NCI-H2196 (cell line): ENCODE data around the gene MLF2.

Experiments
- DNase-seq: peaks from one replicate; lab custom pipeline; 2025; ENCODE audit not compliant: unreplicated experiment; lab: John Stamatoyannopoulos, UW

Gene MLF2

GRCh38 chr12:6778574-6779550 is 25.9 kb upstream of the MLF2 start:
- peak; percentile 84 for DNase-seq

- DNase-seq, result peak; percentile 4
Measured at GRCh38 chr12:6778217-6778573, 25.3 kb upstream of the MLF2 start.

- no peak for DNase-seq
Measured at GRCh38 chr12:6777386-6777785, 24.4 kb upstream of the MLF2 start.

- no peak for DNase-seq
Measured at GRCh38 chr12:6775185-6776174, 22.5 kb upstream of the MLF2 start.

GRCh38 chr12:6774499-6775062 is 21.6 kb upstream of the MLF2 start:
- no peak for DNase-seq

- DNase-seq, result no peak
Measured at GRCh38 chr12:6773590-6774351, 20.8 kb upstream of the MLF2 start.

- no peak for DNase-seq
Measured at GRCh38 chr12:6772726-6773589, 20.0 kb upstream of the MLF2 start.

GRCh38 chr12:6772331-6772695 is 19.4 kb upstream of the MLF2 start, which contains the start of gene LAG3:
Gene LAG3 (plus strand): TSS chr12:6772520. CDS start chr12:6772853, 333 bp downstream.
- no peak for DNase-seq

- DNase-seq, result no peak
Measured at GRCh38 chr12:6771509-6772330, 18.8 kb upstream of the MLF2 start.

- no peak for DNase-seq
Measured at GRCh38 chr12:6771091-6771495, 18.2 kb upstream of the MLF2 start.

- DNase-seq, result no peak
Measured at GRCh38 chr12:6770600-6770999, 17.7 kb upstream of the MLF2 start.

GRCh38 chr12:6770094-6770493 is 17.2 kb upstream of the MLF2 start:
- DNase-seq, result no peak

GRCh38 chr12:6769666-6770065 is 16.7 kb upstream of the MLF2 start:
- no peak for DNase-seq

- DNase-seq, result peak; percentile 32
Measured at GRCh38 chr12:6768990-6769389, 16.0 kb upstream of the MLF2 start.

- DNase-seq, result no peak
Measured at GRCh38 chr12:6768437-6768914, 15.5 kb upstream of the MLF2 start.

- no peak for DNase-seq
Measured at GRCh38 chr12:6767353-6768319, 14.7 kb upstream of the MLF2 start.

- DNase-seq, result peak; percentile 58
Measured at GRCh38 chr12:6766651-6767349, 13.9 kb upstream of the MLF2 start.
